ENCODE measurements around the gene GSTM4.

DNA sequence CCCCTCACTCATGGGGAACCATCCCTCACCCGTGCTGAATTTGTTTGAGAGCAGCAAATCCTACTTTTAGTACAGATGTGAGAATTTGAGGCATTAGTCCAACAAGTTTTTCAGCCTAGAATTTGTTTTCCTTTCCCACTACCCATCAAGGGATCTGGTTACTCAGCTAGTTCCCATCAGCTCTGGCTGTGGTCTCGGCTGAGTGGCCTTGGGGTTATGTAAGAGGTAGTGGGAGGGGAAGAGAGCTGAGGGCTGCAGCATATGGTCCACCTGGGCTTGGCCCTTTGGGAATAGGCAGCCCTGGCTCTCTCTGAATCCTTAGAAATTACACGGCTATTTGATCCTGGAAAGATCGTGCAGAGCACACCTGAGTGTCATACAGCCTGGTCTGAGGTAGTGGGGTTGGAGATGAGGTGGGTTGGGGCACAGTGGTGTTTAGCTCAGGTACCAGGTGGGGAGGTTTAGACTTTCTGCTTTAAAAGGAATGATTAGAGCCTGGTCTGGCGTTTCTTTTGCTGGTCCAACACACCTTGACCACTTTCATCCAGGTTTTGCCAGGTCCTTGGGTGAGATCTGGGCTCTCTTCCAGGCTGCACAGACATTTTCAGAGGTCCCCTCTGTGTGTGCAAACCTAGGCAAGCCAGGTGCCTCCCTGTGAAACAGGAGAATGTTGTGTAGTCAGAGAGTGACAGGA, 4.2 kb downstream of the GSTM4 start:
- TF ChIP-seq, protein P1, sequence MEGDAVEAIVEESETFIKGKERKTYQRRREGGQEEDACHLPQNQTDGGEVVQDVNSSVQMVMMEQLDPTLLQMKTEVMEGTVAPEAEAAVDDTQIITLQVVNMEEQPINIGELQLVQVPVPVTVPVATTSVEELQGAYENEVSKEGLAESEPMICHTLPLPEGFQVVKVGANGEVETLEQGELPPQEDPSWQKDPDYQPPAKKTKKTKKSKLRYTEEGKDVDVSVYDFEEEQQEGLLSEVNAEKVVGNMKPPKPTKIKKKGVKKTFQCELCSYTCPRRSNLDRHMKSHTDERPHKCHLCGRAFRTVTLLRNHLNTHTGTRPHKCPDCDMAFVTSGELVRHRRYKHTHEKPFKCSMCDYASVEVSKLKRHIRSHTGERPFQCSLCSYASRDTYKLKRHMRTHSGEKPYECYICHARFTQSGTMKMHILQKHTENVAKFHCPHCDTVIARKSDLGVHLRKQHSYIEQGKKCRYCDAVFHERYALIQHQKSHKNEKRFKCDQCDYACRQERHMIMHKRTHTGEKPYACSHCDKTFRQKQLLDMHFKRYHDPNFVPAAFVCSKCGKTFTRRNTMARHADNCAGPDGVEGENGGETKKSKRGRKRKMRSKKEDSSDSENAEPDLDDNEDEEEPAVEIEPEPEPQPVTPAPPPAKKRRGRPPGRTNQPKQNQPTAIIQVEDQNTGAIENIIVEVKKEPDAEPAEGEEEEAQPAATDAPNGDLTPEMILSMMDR (IDR thresholded peaks at IDR 0.05; ENCODE audit: poor library complexity) = no peak
- no peak for TF ChIP-seq EZH2 (IDR thresholded peaks at IDR 0.05; ENCODE audit: borderline replicate concordance)
- no peak for TF ChIP-seq EZH2phosphoT487 (IDR thresholded peaks at IDR 0.05; ENCODE audit: low read depth, severe bottlenecking, unreplicated experiment)

Data from hepatocyte (in vitro differentiated cells).